Peyer's patch (tissue), 4 donors: ENCODE results near the gene CSGALNACT2. TPM values are rescaled to one million over a fixed set of nuclear protein-coding genes. Genes with fewer than 3 reads are reported as not detected.

Experiments used
- DNase-seq, 3 donors: peaks; one replicate each; pipeline ENCODE4 v3.0.0-alpha.2; 2017 to 2019
- H3K27ac ChIP-seq, 4 donors: fragments of 200-600 bp; sonication (generic); one replicate each; pipeline ENCODE4 v1.5.1; 2016 to 2019
- H3K27me3 ChIP-seq, 2 donors: fragments of 200-600 bp; sonication (generic); one replicate each; pipeline ENCODE4 v1.5.1; 2019
- H3K36me3 ChIP-seq, 3 donors: fragments of 200-600 bp; sonication (generic); one replicate each; pipeline ENCODE4 v1.5.1; 2016 to 2019
- H3K4me1 ChIP-seq, 4 donors: fragments of 200-600 bp; sonication (generic); one replicate each; pipeline ENCODE4 v1.5.1; 2016 to 2019
- H3K4me3 ChIP-seq, 4 donors: fragments of 200-600 bp; sonication (generic); 1 replicate in 3 of 4; 2 replicates in 1 of 4; pipeline ENCODE4 v1.5.1; 2016 to 2019; ENCODE audit warnings: mild to moderate bottlenecking in 1 of 4
- H3K9me3 ChIP-seq, 4 donors: fragments of 200-600 bp; sonication (generic); one replicate each; pipeline ENCODE4 v1.5.1; 2016 to 2019; ENCODE audit warnings: mild to moderate bottlenecking in 1 of 4
- POLR2A ChIP-seq, 2 donors: fragments of 450-650 bp; IDR thresholded peaks; one replicate each; pipeline ENCODE4 v1.5.1; 2017; ENCODE audit warnings: antibody characterized with exemption in 2 of 2, mild to moderate bottlenecking in 2 of 2, moderate library complexity in 2 of 2
- total RNA-seq, 4 donors: library from RNA; depleted of rRNA; stranded (reverse); fragments of >200 nt; gene quantifications; one replicate each; pipeline ENCODE4 v1.1.0, GENCODE V29; 2016
- TF ChIP-seq, protein P1 (sequence below), 6 experiments: fragments of 450-650 bp in 4 of 6; fragments of 200-600 bp in 2 of 6; sonication (generic) in 1 of 6; IDR thresholded peaks; one replicate each; pipeline ENCODE4 v1.5.1; 2017 to 2019; ENCODE audit warnings: antibody characterized with exemption in 6 of 6, mild to moderate bottlenecking in 3 of 6, moderate library complexity in 1 of 6

CSGALNACT2 gene
- total RNA-seq, 4 donors from 2014 or later: 5.8 to 24.8 (median 7.9) TPM

DNA sequence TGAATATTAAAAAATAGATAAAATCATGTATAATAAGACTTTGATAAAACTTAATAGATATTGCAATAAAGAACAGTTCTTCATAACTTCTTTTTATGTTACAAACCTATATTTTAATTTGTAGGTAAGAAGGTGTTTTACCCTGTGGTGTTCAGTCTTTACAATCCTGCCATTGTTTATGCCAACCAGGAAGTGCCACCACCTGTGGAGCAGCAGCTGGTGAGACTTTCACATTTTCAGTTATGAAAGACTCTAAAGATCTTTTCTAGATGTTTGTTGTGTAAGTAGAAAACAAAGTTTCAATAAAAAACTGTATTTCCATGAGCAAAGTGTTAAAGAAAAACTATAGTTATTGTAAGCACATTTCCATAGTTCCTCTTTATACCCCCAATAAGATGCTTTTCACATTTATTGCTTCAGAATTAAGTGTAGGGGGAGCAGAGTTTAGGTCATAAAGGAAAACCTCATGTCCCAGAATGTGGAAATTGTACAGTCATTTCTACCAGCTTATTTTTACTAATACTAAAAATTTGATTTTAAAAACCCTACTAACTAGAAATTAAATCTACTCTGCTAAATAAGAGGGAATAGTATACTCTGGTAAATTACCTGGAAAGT is 28.7 kb downstream of the CSGALNACT2 start:
- no peak overlapping the region for H3K27ac ChIP-seq
- no peak for DNase-seq
- H3K27me3 ChIP-seq: no peaks in the 10 kb centered on the region
- H3K9me3 ChIP-seq: no peaks in the 10 kb centered on the region
- TF ChIP-seq, protein P1, sequence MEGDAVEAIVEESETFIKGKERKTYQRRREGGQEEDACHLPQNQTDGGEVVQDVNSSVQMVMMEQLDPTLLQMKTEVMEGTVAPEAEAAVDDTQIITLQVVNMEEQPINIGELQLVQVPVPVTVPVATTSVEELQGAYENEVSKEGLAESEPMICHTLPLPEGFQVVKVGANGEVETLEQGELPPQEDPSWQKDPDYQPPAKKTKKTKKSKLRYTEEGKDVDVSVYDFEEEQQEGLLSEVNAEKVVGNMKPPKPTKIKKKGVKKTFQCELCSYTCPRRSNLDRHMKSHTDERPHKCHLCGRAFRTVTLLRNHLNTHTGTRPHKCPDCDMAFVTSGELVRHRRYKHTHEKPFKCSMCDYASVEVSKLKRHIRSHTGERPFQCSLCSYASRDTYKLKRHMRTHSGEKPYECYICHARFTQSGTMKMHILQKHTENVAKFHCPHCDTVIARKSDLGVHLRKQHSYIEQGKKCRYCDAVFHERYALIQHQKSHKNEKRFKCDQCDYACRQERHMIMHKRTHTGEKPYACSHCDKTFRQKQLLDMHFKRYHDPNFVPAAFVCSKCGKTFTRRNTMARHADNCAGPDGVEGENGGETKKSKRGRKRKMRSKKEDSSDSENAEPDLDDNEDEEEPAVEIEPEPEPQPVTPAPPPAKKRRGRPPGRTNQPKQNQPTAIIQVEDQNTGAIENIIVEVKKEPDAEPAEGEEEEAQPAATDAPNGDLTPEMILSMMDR (IDR thresholded peaks at IDR 0.05): no peak
- TF ChIP-seq POLR2A (IDR thresholded peaks at IDR 0.05): no peak
- H3K4me1 ChIP-seq: no peaks in the 10 kb centered on the region
- H3K36me3 ChIP-seq: no peaks in the 10 kb centered on the region
- H3K4me3 ChIP-seq: no peak overlapping the region

DNA sequence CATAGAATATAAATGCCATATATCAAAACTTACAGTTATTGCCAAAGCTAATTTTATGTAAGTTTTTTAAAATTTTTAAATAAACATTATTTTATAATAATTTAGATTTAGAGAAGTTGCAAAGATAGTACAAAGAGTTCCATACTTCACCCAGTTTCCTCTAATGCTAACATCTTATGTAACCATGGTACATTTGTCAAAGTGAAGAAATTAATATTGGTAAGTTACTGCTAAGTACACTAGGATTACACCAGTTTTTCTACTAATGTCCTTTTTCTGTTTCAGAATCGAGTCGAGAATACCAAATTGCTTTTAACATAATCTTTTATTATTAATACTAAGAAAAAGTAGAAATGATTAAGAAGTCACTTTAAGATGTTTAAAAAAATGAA is 29.2 kb downstream of the CSGALNACT2 start:
- H3K27me3 ChIP-seq: no peaks in the 10 kb centered on the region
- H3K4me3 ChIP-seq: no peak overlapping the region
- TF ChIP-seq POLR2A (IDR thresholded peaks at IDR 0.05): no peak
- TF ChIP-seq, protein P1 (IDR thresholded peaks at IDR 0.05): no peak
- H3K36me3 ChIP-seq: no peaks in the 10 kb centered on the region
- no peak overlapping the region for H3K27ac ChIP-seq
- no peaks in the 10 kb centered on the region for H3K9me3 ChIP-seq
- no peaks in the 10 kb centered on the region for H3K4me1 ChIP-seq
- DNase-seq: no peak

DNA sequence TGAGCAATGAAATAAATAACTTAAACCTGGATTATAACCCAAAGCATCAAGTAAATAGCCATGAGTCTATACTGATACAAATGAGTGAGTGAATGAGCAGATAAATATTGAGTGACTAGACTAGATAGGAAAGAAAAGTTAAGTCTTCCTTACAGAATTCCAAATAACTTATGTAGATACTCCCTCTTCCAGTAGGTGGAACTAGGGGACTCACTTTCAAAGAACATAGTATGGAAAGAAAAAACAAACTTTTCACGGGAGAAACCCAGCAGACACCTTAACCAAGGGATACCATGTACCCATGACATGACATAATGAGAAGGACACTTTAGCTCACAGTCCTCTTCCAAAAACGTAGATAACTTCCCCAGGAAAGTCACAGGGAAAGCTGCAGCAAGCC is 32.2 kb downstream of the CSGALNACT2 start:
- no peaks in the 10 kb centered on the region for H3K4me1 ChIP-seq
- no peak for DNase-seq
- peaks cover 0 to 3% (median 0%) of the 10 kb centered on the region in 3 donors for H3K36me3 ChIP-seq
- H3K4me3 ChIP-seq: no peak overlapping the region
- no peak overlapping the region for H3K27ac ChIP-seq
- H3K27me3 ChIP-seq: no peaks in the 10 kb centered on the region
- TF ChIP-seq POLR2A (IDR thresholded peaks at IDR 0.05): no peak
- TF ChIP-seq, protein P1 (IDR thresholded peaks at IDR 0.05): no peak
- H3K9me3 ChIP-seq: no peaks in the 10 kb centered on the region

DNA sequence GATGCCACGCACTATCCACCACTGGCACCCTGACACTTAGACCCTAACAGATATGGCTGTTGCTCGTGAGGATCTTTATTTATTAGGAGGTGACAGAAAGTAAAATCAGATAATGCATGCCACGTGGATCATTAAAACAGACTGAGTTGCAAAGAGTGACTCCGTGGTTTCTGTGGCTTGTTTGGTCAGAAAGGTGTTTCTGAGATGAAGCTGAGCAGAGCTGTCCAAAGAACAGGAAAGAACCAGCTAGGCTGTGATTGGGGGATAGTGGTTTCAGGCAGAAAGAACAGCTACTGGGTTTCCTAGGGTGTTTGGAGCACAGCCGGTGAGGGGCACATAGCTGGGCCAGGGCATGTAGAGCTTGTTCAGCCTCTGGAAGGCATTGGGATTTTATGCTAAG is 34.4 kb downstream of the CSGALNACT2 start:
- DNase-seq: no peak
- no peaks in the 10 kb centered on the region for H3K4me1 ChIP-seq
- H3K36me3 ChIP-seq: peaks cover 0 to 18% (median 0%) of the 10 kb centered on the region in 3 donors
- no peak overlapping the region for H3K27ac ChIP-seq
- TF ChIP-seq, protein P1 (IDR thresholded peaks at IDR 0.05): no peak
- no peak for TF ChIP-seq POLR2A (IDR thresholded peaks at IDR 0.05)
- no peak overlapping the region for H3K4me3 ChIP-seq
- H3K9me3 ChIP-seq: no peaks in the 10 kb centered on the region
- H3K27me3 ChIP-seq: no peaks in the 10 kb centered on the region

DNA sequence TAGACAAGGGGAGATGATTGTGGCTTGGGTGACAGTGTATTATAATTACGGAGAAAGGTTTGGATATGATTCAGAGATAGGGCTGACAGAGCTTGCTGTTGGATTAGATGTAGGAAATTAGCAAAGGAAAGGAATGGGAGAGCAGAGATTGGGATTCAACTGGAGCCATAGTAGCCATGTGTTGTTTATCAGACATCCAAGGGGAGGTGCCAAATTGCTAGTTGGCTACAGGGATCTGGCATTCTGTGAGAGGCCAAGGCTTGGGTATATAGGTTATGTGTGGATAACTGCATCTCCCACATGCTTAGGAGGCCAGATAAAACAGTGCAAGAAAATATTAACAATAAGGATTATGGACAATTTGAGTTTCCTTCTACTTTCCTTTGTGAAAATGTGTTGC is 34.9 kb downstream of the CSGALNACT2 start:
- Histone ChIP-seq H3K36me3 (peaks cover 0 to 21% (median 0%) of the 10 kb centered on the region in 3 donors), H3K27ac (no peak overlapping the region), H3K4me3 (no peak overlapping the region), H3K9me3 (no peaks in the 10 kb centered on the region), H3K27me3 (no peaks in the 10 kb centered on the region), H3K4me1 (no peaks in the 10 kb centered on the region)
- TF ChIP-seq POLR2A (IDR thresholded peaks at IDR 0.05): no peak
- TF ChIP-seq, protein P1 (IDR thresholded peaks at IDR 0.05): no peak
- DNase-seq: no peak

DNA sequence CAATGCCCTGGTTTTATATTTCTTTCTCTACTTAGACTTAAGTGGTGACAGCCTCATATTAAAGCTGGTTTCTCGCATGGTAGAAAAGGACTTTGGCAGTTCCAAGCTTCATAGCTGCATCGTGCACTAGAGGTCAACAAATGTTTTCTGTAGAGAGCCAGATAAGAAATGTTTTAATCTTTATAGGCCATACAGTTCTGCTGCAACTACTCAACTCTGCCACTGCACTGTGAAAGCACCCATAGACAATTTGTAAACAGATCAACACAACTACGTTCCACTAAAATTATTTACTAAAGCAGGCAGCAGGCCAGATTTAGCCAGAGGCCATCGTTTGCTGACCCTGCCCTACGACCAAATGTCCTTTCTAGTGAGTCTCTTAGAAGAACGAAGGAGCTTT is 36.7 kb downstream of the CSGALNACT2 start:
- peaks cover 0 to 31% (median 0%) of the 10 kb centered on the region in 3 donors for H3K36me3 ChIP-seq
- no peak overlapping the region for H3K27ac ChIP-seq
- H3K9me3 ChIP-seq: no peaks in the 10 kb centered on the region
- TF ChIP-seq, protein P1 (IDR thresholded peaks at IDR 0.05): peak in 1 of 6 experiments; percentile 2
- no peak for TF ChIP-seq POLR2A (IDR thresholded peaks at IDR 0.05)
- no peaks in the 10 kb centered on the region for H3K4me1 ChIP-seq
- DNase-seq: no peak
- H3K4me3 ChIP-seq: no peak overlapping the region
- H3K27me3 ChIP-seq: no peaks in the 10 kb centered on the region
